HTERT RPE-1 (cell line): ENCODE results near the gene MAPK8.
"Not testable (repeated sequence)": the region's sequence is repeated elsewhere in the genome, so short reads cannot be mapped to it uniquely, and the experiment has no call there.

ENCODE experiments used
- in situ Hi-C: fragments of 300-500 bp; cut with MboI; formaldehyde crosslinking; loops from 4 replicates; pipeline ENCODE4 v1.14.3; 2020; ENCODE audit warnings: low sequenced_read_pairs

The MAPK8 gene

GRCh38 chr10:48306265-48306869 is at the start of gene MAPK8:
Gene MAPK8, plus strand, starts transcription at chr10:48306677. Its CDS starts 94,984 bp downstream, at chr10:48401661.
- in situ Hi-C loops: no loop called here

GRCh38 chr10:48257407-48257961 is 49.0 kb upstream of the MAPK8 start:
- in situ Hi-C loops: no loop called here

GRCh38 chr10:48258105-48258504 is 48.4 kb upstream of the MAPK8 start:
- in situ Hi-C loops: no loop called here

GRCh38 chr10:48266528-48266927 is 39.9 kb upstream of the MAPK8 start:
- in situ Hi-C loops: no loop called here

- in situ Hi-C loops: no loop called here
Observed at GRCh38 chr10:48271047-48271730, 35.3 kb upstream of the MAPK8 start.

GRCh38 chr10:48272682-48273081 is 33.8 kb upstream of the MAPK8 start:
- in situ Hi-C loops: no loop called here

GRCh38 chr10:48273741-48274140 is 32.7 kb upstream of the MAPK8 start:
- in situ Hi-C loops: no loop called here

GRCh38 chr10:48274636-48275035 is 31.8 kb upstream of the MAPK8 start, which contains the start of gene FRMPD2:
Gene FRMPD2, minus strand, starts transcription at chr10:48274696. Its CDS starts 129 bp downstream, at chr10:48274567.
- in situ Hi-C loops: no loop called here

- in situ Hi-C loops: no loop called here
Observed at GRCh38 chr10:48277093-48277492, 29.4 kb upstream of the MAPK8 start.

GRCh38 chr10:48279081-48279751 is 27.3 kb upstream of the MAPK8 start:
- in situ Hi-C loops: no loop called here

- in situ Hi-C loops: not testable (repeated sequence)
Observed at GRCh38 chr10:48281697-48282096, 24.8 kb upstream of the MAPK8 start.

GRCh38 chr10:48282829-48283228 is 23.6 kb upstream of the MAPK8 start:
- in situ Hi-C loops: no loop called here

GRCh38 chr10:48284002-48284546 is 22.4 kb upstream of the MAPK8 start:
- in situ Hi-C loops: no loop called here

GRCh38 chr10:48284811-48285210 is 21.7 kb upstream of the MAPK8 start:
- in situ Hi-C loops: no loop called here

GRCh38 chr10:48285710-48286109 is 20.8 kb upstream of the MAPK8 start:
- in situ Hi-C loops: no loop called here

GRCh38 chr10:48286356-48286755 is 20.1 kb upstream of the MAPK8 start:
- in situ Hi-C loops: no loop called here

GRCh38 chr10:48287417-48288391 is 18.8 kb upstream of the MAPK8 start:
- in situ Hi-C loops: no loop called here

- in situ Hi-C loops: no loop called here
Observed at GRCh38 chr10:48288661-48289060, 17.8 kb upstream of the MAPK8 start.

GRCh38 chr10:48289501-48290238 is 16.8 kb upstream of the MAPK8 start:
- in situ Hi-C loops: no loop called here

- in situ Hi-C loops: no loop called here
Observed at GRCh38 chr10:48290286-48290685, 16.2 kb upstream of the MAPK8 start.
